Stomach (tissue), 9 donors: ENCODE results near the gene SLC2A10. TPM values are rescaled to one million over a fixed set of nuclear protein-coding genes. Genes with fewer than 3 reads are reported as not detected.
A peak's percentile ranks its signal among the peaks of the same experiment; 100 is the strongest.

Experiments used
- DNase-seq, 2 donors: peaks; one replicate each; pipeline versions ENCODE4 v3.0.0 to v3.0.0-alpha.2; 2013 to 2019
- H3K27ac ChIP-seq, 5 donors: fragments of 200-600 bp in 4 of 5; sonication (generic) in 4 of 5; one replicate each; pipeline ENCODE4 v1.5.1; 2013 to 2019; ENCODE audit warnings: mild to moderate bottlenecking in 1 of 5, moderate library complexity in 1 of 5
- H3K27me3 ChIP-seq, 3 donors: fragments of 200-600 bp; sonication (generic); one replicate each; pipeline ENCODE4 v1.5.1; 2017 to 2019; ENCODE audit warnings: mixed run types in 1 of 3
- H3K36me3 ChIP-seq, 4 donors: fragments of 200-600 bp; sonication (generic); 1 replicate in 3 of 4; 2 replicates in 1 of 4; pipeline ENCODE4 v1.5.1; 2016 to 2019
- H3K4me1 ChIP-seq, 4 donors: fragments of 200-600 bp; sonication (generic); one replicate each; pipeline ENCODE4 v1.5.1; 2016 to 2019
- H3K4me3 ChIP-seq, 4 donors: fragments of 200-600 bp; sonication (generic) in 3 of 4; one replicate each; pipeline ENCODE4 v1.5.1; 2016 to 2019; ENCODE audit warnings: mild to moderate bottlenecking in 1 of 4
- H3K9me3 ChIP-seq, 4 donors: fragments of 200-600 bp; sonication (generic); one replicate each; pipeline ENCODE4 v1.5.1; 2016 to 2019
- CTCF ChIP-seq, 7 experiments: fragments of 450-650 bp in 4 of 7; fragments of 200-600 bp in 3 of 7; sonication (generic) in 3 of 7; IDR thresholded peaks; one replicate each; pipeline ENCODE4 v1.5.1; 2016 to 2019; ENCODE audit warnings: antibody characterized with exemption in 7 of 7, control low read depth in 2 of 7, mild to moderate bottlenecking in 1 of 7
- EP300 ChIP-seq: sonication (generic); formaldehyde crosslinking; IDR thresholded peaks from one replicate; pipeline ENCODE4 v1.6.1; 2017; ENCODE audit warnings: antibody characterized with exemption
- POLR2A ChIP-seq, 4 donors: fragments of 450-650 bp; IDR thresholded peaks; one replicate each; pipeline ENCODE4 v1.6.1; 2016; ENCODE audit warnings: antibody characterized with exemption in 4 of 4, control low read depth in 2 of 4, mild to moderate bottlenecking in 1 of 4, moderate library complexity in 1 of 4
- POLR2AphosphoS5 ChIP-seq, 3 donors: sonication (generic); formaldehyde crosslinking; IDR thresholded peaks; one replicate each; pipeline ENCODE4 v1.6.1; 2016; ENCODE audit warnings: antibody characterized with exemption in 3 of 3
- WGBS, 5 donors: extraction: QIAGEN DNeasy Blood & Tissue Kit in 3 of 5; methylation state at CpG; one replicate each; pipeline versions ENCODE4 v1.1.5 to v1.1.7; 2013 to 2018; 5-methylcytosine and 5-hydroxymethylcytosine counted together
- intact Hi-C: fragments of 100-400 bp; cut with DNase I; formaldehyde crosslinking; loops from one replicate; pipeline ENCODE4 v1.15.1; 2023; ENCODE audit warnings: low total_unique reads
- polyA plus RNA-seq, 3 donors: library from polyadenylated mRNA; stranded (reverse); fragments of 200-250 nt; gene quantifications; one replicate each; pipeline ENCODE4 v1.2.3, GENCODE V29; 2013
- total RNA-seq, 5 donors: library from RNA; depleted of rRNA; stranded (reverse); fragments of >200 nt; gene quantifications; one replicate each; pipeline versions ENCODE4 v1.1.0 to v1.2.3, GENCODE V29; 2014 to 2016
- donor health status: healthy with polysubstance abuse.
- donor health status: Bipolar disorder and iron deficiency.
- donor health status: healthy.

SLC2A10 gene
- total and polyA plus RNA-seq, 8 donors: 8.5 to 66.1 (median 21.2) TPM

- no peak for DNase-seq
- no peak overlapping the region for H3K27ac ChIP-seq
- H3K4me1 ChIP-seq: peaks cover 0 to 9% (median 3%) of the 10 kb centered on the region in 4 donors
- no peak overlapping the region for H3K4me3 ChIP-seq
- no peaks in the 10 kb centered on the region for H3K9me3 ChIP-seq
- peaks cover 0 to 27% (median 0%) of the 10 kb centered on the region in 3 donors for H3K27me3 ChIP-seq
- H3K36me3 ChIP-seq: no peaks in the 10 kb centered on the region
- intact Hi-C loops: no loop called here
- TF ChIP-seq EP300: no peak
- TF ChIP-seq CTCF (IDR thresholded peaks at IDR 0.05): no peak
- no peak for TF ChIP-seq POLR2A (IDR thresholded peaks at IDR 0.05)
- TF ChIP-seq POLR2AphosphoS5 (IDR thresholded peaks at IDR 0.05): no peak
- 87 to 94% (median 92%) methylated on average over 11 of the region's 11 CpGs for WGBS, 5 donors
Measured at GRCh38 chr20:46755483-46756413, 46.3 kb downstream of the SLC2A10 start.

GRCh38 chr20:46756419-46756818 is 47.0 kb downstream of the SLC2A10 start:
- TF ChIP-seq EP300 (no peak), POLR2AphosphoS5 (IDR thresholded peaks at IDR 0.05) (no peak), CTCF (IDR thresholded peaks at IDR 0.05) (no peak), POLR2A (IDR thresholded peaks at IDR 0.05) (no peak)
- Histone ChIP-seq H3K4me1 (peaks cover 0 to 9% (median 3%) of the 10 kb centered on the region in 4 donors), H3K36me3 (no peaks in the 10 kb centered on the region), H3K9me3 (no peaks in the 10 kb centered on the region), H3K4me3 (no peak overlapping the region), H3K27me3 (peaks cover 0 to 23% (median 0%) of the 10 kb centered on the region in 3 donors), H3K27ac (no peak overlapping the region)
- intact Hi-C loops: no loop called here
- 72 to 95% (median 91%) methylated on average over 3 of the region's 3 CpGs for WGBS, 5 donors
- DNase-seq: no peak

- intact Hi-C loops: no loop called here
- TF ChIP-seq EP300 (no peak), POLR2AphosphoS5 (IDR thresholded peaks at IDR 0.05) (no peak), POLR2A (IDR thresholded peaks at IDR 0.05) (no peak), CTCF (IDR thresholded peaks at IDR 0.05) (no peak)
- Histone ChIP-seq H3K4me3 (no peak overlapping the region), H3K27ac (no peak overlapping the region), H3K36me3 (no peaks in the 10 kb centered on the region), H3K9me3 (no peaks in the 10 kb centered on the region), H3K4me1 (peaks cover 0 to 9% (median 3%) of the 10 kb centered on the region in 4 donors), H3K27me3 (peaks cover 0 to 21% (median 0%) of the 10 kb centered on the region in 3 donors)
- DNase-seq: no peak
- 81 to 92% (median 89%) methylated on average over 9 of the region's 9 CpGs for WGBS, 5 donors
Measured at GRCh38 chr20:46757135-46757534, 47.7 kb downstream of the SLC2A10 start.

- H3K27ac ChIP-seq: no peak overlapping the region
- 43 to 47% (median 45%) methylated on average over 17 of the region's 17 CpGs for WGBS, 5 donors
- DNase-seq: peak; percentile 66 to 84
- peaks cover 0 to 6% (median 3%) of the 10 kb centered on the region in 4 donors for H3K4me1 ChIP-seq
- no peaks in the 10 kb centered on the region for H3K9me3 ChIP-seq
- H3K27me3 ChIP-seq: peaks cover 0 to 18% (median 0%) of the 10 kb centered on the region in 3 donors
- intact Hi-C loops: no loop called here
- H3K4me3 ChIP-seq: no peak overlapping the region
- TF ChIP-seq POLR2A (IDR thresholded peaks at IDR 0.05): no peak
- TF ChIP-seq POLR2AphosphoS5 (IDR thresholded peaks at IDR 0.05): no peak
- TF ChIP-seq CTCF (IDR thresholded peaks at IDR 0.05): peak in 5 of 7 experiments; percentile 81 to 97 (median 92)
- TF ChIP-seq EP300: no peak
- no peaks in the 10 kb centered on the region for H3K36me3 ChIP-seq
Measured at GRCh38 chr20:46757754-46758678, 48.6 kb downstream of the SLC2A10 start.
